Right lung (tissue), 5 donors: ENCODE measurements around the gene SREBF1. TPM values are rescaled to one million over a fixed set of nuclear protein-coding genes. Genes with fewer than 3 reads are reported as not detected.
A peak's percentile ranks its signal among the peaks of the same experiment; 100 is the strongest.

Experiments used
- DNase-seq, 2 donors: peaks; one replicate each; pipeline ENCODE4 v3.0.0-alpha.2; 2013
- polyA plus RNA-seq, 5 donors: library from polyadenylated mRNA; unstranded; fragments of 120-200 nt; gene quantifications; one replicate each; pipeline versions ENCODE4 v1.2.1 to v1.2.3, GENCODE V29; 2013; ENCODE audit warnings: inconsistent platforms in 1 of 5, low replicate concordance in 1 of 5; ENCODE audit not compliant: insufficient read length in 5 of 5, insufficient read depth in 1 of 5

SREBF1 gene
- polyA plus RNA-seq, 5 donors = 26.9 to 59.0 (median 32.6) TPM

DNA sequence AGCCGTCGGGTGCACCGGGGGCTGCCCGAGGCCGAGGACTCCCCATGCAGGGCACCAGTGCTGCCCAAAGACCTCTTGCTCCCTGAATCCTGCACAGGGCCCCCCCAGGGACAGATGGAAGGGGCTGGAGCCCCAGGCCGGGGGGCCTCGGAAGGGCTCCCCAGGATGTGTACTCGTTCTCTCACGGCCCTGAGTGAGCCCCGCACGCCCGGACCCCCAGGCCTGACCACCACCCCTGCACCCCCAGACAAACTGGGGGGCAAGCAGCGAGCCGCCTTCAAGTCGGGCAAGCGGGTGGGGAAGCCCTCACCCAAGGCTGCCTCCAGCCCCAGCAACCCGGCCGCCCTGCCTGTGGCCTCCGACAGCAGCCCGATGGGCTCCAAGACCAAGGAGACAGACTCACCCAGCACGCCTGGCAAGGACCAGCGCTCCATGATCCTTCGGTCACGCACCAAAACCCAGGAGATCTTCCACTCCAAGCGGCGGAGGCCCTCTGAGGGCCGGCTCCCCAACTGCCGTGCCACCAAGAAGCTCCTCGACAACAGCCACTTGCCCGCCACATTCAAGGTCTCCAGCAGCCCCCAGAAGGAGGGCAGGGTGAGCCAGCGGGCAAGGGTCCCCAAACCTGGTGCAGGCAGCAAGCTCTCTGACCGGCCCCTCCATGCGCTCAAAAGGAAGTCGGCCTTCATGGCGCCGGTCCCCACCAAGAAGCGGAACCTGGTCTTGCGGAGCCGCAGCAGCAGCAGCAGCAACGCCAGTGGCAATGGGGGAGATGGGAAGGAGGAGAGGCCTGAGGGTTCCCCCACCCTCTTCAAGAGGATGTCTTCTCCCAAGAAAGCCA, 40.6 kb downstream of the SREBF1 start:
- no peak for DNase-seq

- no peak for DNase-seq
These were observed 41.5 kb downstream of the SREBF1 start for GRCh38 chr17:17795296-17795695.

DNA sequence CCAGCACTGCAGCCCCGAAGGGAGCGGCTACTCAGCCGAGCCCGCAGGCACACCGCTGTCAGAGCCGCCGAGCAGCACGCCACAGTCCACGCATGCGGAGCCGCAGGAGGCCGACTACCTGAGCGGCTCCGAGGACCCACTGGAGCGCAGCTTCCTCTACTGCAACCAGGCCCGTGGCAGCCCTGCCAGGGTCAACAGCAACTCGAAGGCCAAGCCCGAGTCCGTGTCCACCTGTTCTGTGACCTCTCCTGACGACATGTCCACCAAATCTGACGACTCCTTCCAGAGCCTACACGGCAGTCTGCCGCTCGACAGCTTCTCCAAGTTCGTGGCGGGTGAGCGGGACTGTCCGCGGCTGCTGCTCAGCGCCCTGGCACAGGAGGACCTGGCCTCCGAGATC, 42.4 kb downstream of the SREBF1 start:
- DNase-seq = no peak

- no peak for DNase-seq
These were observed 43.2 kb downstream of the SREBF1 start for GRCh38 chr17:17793378-17794214.

DNA sequence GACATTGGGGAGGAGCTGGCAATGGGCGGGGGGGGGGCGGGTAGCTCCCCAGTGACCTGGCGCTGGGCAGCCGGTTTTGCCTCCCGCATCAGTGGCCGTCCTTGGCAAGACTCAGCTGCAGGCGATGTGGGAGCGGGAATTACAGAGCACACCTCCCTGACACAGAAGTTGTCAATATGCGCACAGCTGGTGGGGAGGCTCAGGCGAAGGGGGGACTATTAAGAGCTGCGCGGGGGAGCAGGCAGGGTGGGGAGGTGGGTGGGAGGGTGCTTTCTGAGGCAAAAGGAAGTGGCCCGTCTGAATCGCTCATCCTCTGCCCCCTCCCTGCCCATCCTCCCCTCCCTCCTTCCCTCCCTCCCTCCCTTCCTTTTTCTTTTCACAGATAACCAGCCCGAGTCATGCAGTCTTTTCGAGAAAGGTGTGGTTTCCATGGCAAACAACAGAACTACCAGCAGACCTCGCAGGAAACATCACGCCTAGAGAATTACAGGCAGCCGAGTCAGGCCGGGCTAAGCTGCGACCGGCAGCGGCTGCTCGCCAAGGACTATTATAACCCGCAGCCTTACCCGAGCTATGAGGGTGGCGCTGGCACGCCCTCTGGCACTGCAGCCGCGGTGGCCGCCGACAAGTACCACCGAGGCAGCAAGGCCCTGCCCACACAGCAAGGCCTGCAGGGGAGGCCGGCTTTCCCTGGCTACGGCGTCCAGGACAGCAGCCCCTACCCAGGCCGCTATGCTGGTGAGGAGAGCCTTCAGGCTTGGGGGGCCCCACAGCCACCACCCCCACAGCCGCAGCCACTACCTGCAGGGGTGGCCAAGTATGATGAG, 44.0 kb downstream of the SREBF1 start:
- no peak for DNase-seq

GRCh38 chr17:17792037-17792550, 44.7 kb downstream of the SREBF1 start:
- DNase-seq = no peak

- DNase-seq = no peak
These were observed 45.9 kb downstream of the SREBF1 start for GRCh38 chr17:17790637-17791464.

DNA sequence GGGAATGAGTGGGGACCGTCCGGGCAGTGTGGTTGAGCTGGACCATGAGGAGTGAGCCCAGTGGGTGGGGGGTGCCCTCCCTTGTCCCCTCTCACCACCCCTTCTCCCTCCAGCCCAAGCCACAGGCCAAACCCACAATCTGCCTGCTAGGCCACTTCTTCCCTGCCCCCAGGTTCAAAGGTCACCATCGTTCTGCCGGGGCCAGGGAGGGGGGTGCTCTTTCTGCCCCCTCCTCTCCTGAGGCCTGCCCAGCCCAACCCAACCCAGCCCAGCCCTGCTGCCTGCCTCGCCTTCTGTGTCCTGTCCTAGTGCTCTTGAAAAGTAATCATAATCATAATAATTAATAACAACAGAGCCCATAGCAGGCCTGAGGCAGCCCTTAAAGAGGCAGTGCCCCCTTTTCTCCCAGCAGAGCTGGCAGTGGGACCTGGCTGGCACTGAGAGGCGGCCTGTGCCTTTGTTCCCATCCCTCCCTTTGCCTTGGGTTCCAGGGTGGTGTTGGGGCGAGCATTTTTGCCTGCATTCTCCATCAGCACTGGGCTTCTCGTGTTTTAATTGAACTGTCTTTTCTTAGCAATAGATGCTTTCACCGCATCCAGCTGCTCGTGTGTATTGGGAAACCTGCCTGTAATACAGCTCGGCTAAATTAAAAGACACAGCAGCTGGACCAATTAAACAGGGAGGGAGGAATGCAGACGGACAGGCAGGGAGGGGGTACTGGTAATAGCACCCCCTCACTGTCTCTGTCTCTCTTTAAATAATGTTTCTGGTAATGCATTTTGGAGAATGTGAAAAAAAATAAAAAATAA, 46.8 kb downstream of the SREBF1 start:
- no peak for DNase-seq

DNA sequence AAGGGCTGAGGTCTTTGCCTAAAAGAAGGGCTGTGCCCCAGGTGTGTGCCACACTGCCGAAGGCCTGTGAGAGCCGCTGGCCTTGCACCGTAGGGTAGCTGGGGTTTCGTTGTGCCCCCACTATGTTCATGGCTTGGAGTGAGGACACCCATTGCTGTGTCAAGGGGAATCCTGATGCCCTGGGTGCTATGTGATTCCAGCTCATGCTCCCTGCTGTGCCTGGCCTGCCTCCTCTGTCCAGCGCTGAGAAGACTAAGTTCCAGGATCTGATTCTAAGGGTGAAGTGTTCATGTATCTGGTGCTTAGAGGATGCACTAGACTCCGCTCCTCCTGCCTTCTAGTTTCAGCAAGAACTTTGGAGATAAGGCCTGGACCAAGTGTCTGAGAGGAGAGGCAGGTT, 47.4 kb downstream of the SREBF1 start:
- DNase-seq = no peak

DNA sequence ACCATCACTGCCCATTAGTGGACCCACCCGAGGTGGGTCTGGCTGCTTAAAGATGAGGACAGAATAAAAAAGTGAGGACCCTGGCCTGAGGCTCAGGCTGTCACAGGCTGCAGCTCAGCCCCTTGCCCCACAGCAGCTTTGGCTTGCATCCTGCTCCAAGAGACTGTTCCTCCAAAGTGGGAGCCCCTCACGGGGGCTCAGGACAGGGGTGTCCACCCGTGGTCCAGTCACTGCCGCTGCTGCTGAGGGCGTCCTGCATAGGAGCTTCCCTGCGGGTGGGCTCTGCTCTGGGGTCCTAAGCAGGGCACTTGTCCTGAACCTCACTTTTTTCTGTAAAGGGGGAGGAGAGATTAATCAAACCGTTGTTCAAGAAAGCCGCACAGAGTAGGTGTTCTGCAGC, 47.8 kb downstream of the SREBF1 start:
- no peak for DNase-seq

- no peak for DNase-seq
These were observed 49.2 kb downstream of the SREBF1 start for GRCh38 chr17:17787568-17787967.

GRCh38 chr17:17786998-17787397, 49.8 kb downstream of the SREBF1 start:
- DNase-seq = no peak

DNA sequence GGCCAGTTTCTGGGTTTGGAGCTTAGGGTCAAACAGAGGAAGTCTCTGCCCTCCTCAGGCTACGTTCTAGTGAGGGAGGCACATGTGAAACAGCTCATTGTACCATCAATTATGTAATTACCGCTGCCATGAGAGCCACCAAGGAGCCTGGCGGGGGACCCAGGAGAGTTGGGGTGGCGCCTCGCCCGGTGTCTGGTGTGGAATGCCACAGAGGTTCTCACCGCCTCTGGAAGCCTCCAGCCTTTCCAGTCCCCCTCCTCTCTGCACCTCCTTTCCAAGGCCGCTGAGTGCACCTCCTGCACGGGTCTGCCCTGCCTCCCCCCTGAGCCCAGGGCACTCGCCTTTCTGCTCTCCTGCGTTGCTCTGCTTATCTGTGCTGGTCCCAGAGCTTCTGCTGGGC, 51.4 kb downstream of the SREBF1 start:
- no peak for DNase-seq

GRCh38 chr17:17784657-17785267, 52.0 kb downstream of the SREBF1 start:
- no peak for DNase-seq

GRCh38 chr17:17783825-17784656, 52.7 kb downstream of the SREBF1 start:
- DNase-seq = peak; percentile 76 to 79

- peak in 1 of 2 donors; percentile 58 for DNase-seq
These were observed 53.5 kb downstream of the SREBF1 start for GRCh38 chr17:17783116-17783824.

GRCh38 chr17:17782523-17783115, 54.2 kb downstream of the SREBF1 start:
- DNase-seq = peak in 1 of 2 donors; percentile 50
